Trophoblast cell (in vitro differentiated cells and primary cell): ENCODE measurements around the gene PREX1.
A peak's percentile ranks its signal among the peaks of the same experiment; 100 is the strongest.

ENCODE experiments used
- DNase-seq, 2 donors: peaks; one replicate each; pipeline ENCODE4 v3.0.0-alpha.2; 2016
- H2AFZ ChIP-seq: 2 replicates; pipeline ENCODE4 v1.6.1; 2013; ENCODE audit warnings: low read length, moderate library complexity, mild to moderate bottlenecking; ENCODE audit not compliant: insufficient read depth, poor library complexity
- H2AK5ac ChIP-seq: 2 replicates; pipeline ENCODE4 v1.6.1; 2013; ENCODE audit warnings: mild to moderate bottlenecking, low read length
- H2BK120ac ChIP-seq: 2 replicates; pipeline ENCODE4 v1.6.1; 2013; ENCODE audit warnings: low read length, mild to moderate bottlenecking, moderate library complexity; ENCODE audit not compliant: insufficient read depth, poor library complexity
- H2BK12ac ChIP-seq: 2 replicates; pipeline ENCODE4 v1.6.1; 2013; ENCODE audit warnings: mild to moderate bottlenecking, low read length, moderate library complexity
- H2BK5ac ChIP-seq: 2 replicates; pipeline ENCODE4 v1.6.1; 2013; ENCODE audit warnings: low read length, low read depth, moderate library complexity, mild to moderate bottlenecking; ENCODE audit not compliant: poor library complexity
- H3K14ac ChIP-seq: 2 replicates; pipeline ENCODE4 v1.6.1; 2013; ENCODE audit warnings: mild to moderate bottlenecking, low read length
- H3K18ac ChIP-seq: 2 replicates; pipeline ENCODE4 v1.6.1; 2013; ENCODE audit warnings: mild to moderate bottlenecking, low read length
- H3K23ac ChIP-seq: 2 replicates; pipeline ENCODE4 v1.6.1; 2013; ENCODE audit warnings: low read length
- H3K27ac ChIP-seq: 2 replicates; pipeline ENCODE4 v1.5.1; 2013; ENCODE audit warnings: low read depth, mild to moderate bottlenecking, inconsistent platforms, low read length, moderate library complexity
- H3K27me3 ChIP-seq: 2 replicates; pipeline ENCODE4 v1.6.1; 2013; ENCODE audit warnings: inconsistent platforms, mild to moderate bottlenecking, low read length, moderate library complexity; ENCODE audit not compliant: insufficient read depth
- H3K36me3 ChIP-seq, 2 experiments: 1 replicate in 1 of 2; 2 replicates in 1 of 2; pipeline ENCODE4 v1.6.1; 2013; ENCODE audit warnings: low read length in 2 of 2, mild to moderate bottlenecking in 2 of 2, moderate library complexity in 1 of 2; ENCODE audit not compliant: insufficient read depth in 2 of 2, control insufficient read depth in 1 of 2
- H3K4ac ChIP-seq: 2 replicates; pipeline ENCODE4 v1.6.1; 2013; ENCODE audit warnings: low read depth, mild to moderate bottlenecking, low read length, moderate library complexity
- H3K4me1 ChIP-seq, 2 experiments: 1 replicate in 1 of 2; 2 replicates in 1 of 2; pipeline ENCODE4 v1.6.1; 2013; ENCODE audit warnings: low read length in 2 of 2, mild to moderate bottlenecking in 2 of 2, moderate library complexity in 1 of 2; ENCODE audit not compliant: insufficient read depth in 2 of 2, control insufficient read depth in 1 of 2
- H3K4me2 ChIP-seq: 2 replicates; pipeline ENCODE4 v1.6.1; 2013; ENCODE audit warnings: inconsistent platforms, mild to moderate bottlenecking, low read length, moderate library complexity
- H3K4me3 ChIP-seq: 2 replicates; pipeline ENCODE4 v1.5.1; 2013; ENCODE audit warnings: mild to moderate bottlenecking, low read depth, low read length, inconsistent platforms
- H3K79me1 ChIP-seq: one replicate; pipeline ENCODE4 v1.6.1; 2013; ENCODE audit warnings: low read length
- H3K79me2 ChIP-seq: 2 replicates; pipeline ENCODE4 v1.6.1; 2013; ENCODE audit warnings: low read length, mild to moderate bottlenecking; ENCODE audit not compliant: control insufficient read depth, insufficient read depth, poor library complexity
- H3K9ac ChIP-seq: 2 replicates; pipeline ENCODE4 v1.6.1; 2013; ENCODE audit warnings: mild to moderate bottlenecking, low read length
- H3K9me3 ChIP-seq: 2 replicates; pipeline ENCODE4 v1.6.1; 2013; ENCODE audit warnings: low read depth, mild to moderate bottlenecking, control low read depth, inconsistent platforms, low read length; ENCODE audit not compliant: insufficient read depth
- H4K12ac ChIP-seq: 2 replicates; pipeline ENCODE4 v1.6.1; 2013; ENCODE audit warnings: low read depth, mild to moderate bottlenecking, low read length, moderate library complexity
- H4K8ac ChIP-seq: 2 replicates; pipeline ENCODE4 v1.6.1; 2013; ENCODE audit warnings: low read depth, mild to moderate bottlenecking, low read length, moderate library complexity
- H4K91ac ChIP-seq: one replicate; pipeline ENCODE4 v1.6.1; 2013; ENCODE audit warnings: low read depth, mild to moderate bottlenecking, low read length, moderate library complexity
- WGBS: extraction: QIAGEN DNeasy Blood & Tissue Kit; methylation state at CpG from one replicate; pipeline ENCODE4 v1.1.7; 2013; ENCODE audit warnings: missing lambda C conversion rate; ENCODE audit not compliant: insufficient read length, insufficient coverage; ENCODE audit errors: extremely low coverage; 5-methylcytosine and 5-hydroxymethylcytosine counted together

The PREX1 gene

GRCh38 chr20:48665785-48666184 is 162.0 kb downstream of the PREX1 start:
- no peak overlapping the region for H3K9ac ChIP-seq
- no peak overlapping the region for H4K8ac ChIP-seq
- no peaks in the 10 kb centered on the region for H3K79me2 ChIP-seq
- no peaks in the 10 kb centered on the region for H3K4me1 ChIP-seq
- H4K12ac ChIP-seq = no peak overlapping the region
- no peaks in the 10 kb centered on the region for H3K79me1 ChIP-seq
- no peak overlapping the region for H3K4ac ChIP-seq
- no peak overlapping the region for H2AK5ac ChIP-seq
- no peak overlapping the region for H3K23ac ChIP-seq
- no peak overlapping the region for H3K18ac ChIP-seq
- no CpG with 5 or more reads among the region's 8 CpGs for WGBS
- H3K4me2 ChIP-seq = no peak overlapping the region
- H2BK5ac ChIP-seq = no peak overlapping the region
- H3K36me3 ChIP-seq = no peaks in the 10 kb centered on the region
- no peak for DNase-seq
- H2AFZ ChIP-seq = no peak overlapping the region
- H2BK120ac ChIP-seq = no peak overlapping the region
- no peak overlapping the region for H4K91ac ChIP-seq
- H3K27me3 ChIP-seq = no peaks in the 10 kb centered on the region
- H3K4me3 ChIP-seq = no peak overlapping the region
- no peak overlapping the region for H3K14ac ChIP-seq
- no peaks in the 10 kb centered on the region for H3K9me3 ChIP-seq
- H2BK12ac ChIP-seq = no peak overlapping the region
- H3K27ac ChIP-seq = no peak overlapping the region

- Histone ChIP-seq H4K91ac (no peak overlapping the region), H3K79me2 (no peaks in the 10 kb centered on the region), H2AFZ (no peak overlapping the region), H4K8ac (no peak overlapping the region), H4K12ac (no peak overlapping the region), H3K4me3 (no peak overlapping the region), H3K23ac (no peak overlapping the region), H3K14ac (no peak overlapping the region), H2BK12ac (no peak overlapping the region), H3K4me1 (no peaks in the 10 kb centered on the region), H3K36me3 (no peaks in the 10 kb centered on the region), H3K4ac (no peak overlapping the region), H3K9me3 (no peaks in the 10 kb centered on the region), H3K9ac (no peak overlapping the region), H3K27me3 (no peaks in the 10 kb centered on the region), H3K4me2 (no peak overlapping the region), H2AK5ac (no peak overlapping the region), H3K79me1 (no peaks in the 10 kb centered on the region), H2BK5ac (no peak overlapping the region), H3K27ac (no peak overlapping the region), H2BK120ac (no peak overlapping the region), H3K18ac (no peak overlapping the region)
- DNase-seq = peak in 1 of 2 donors; percentile 23
- WGBS = no CpG with 5 or more reads among the region's 6 CpGs
Observed at GRCh38 chr20:48662711-48663110, 165.1 kb downstream of the PREX1 start.

GRCh38 chr20:48661575-48662455 is 166.0 kb downstream of the PREX1 start:
- H4K12ac ChIP-seq = no peak overlapping the region
- H2BK120ac ChIP-seq = no peak overlapping the region
- H2AFZ ChIP-seq = no peak overlapping the region
- H3K4me1 ChIP-seq = no peaks in the 10 kb centered on the region
- no peak overlapping the region for H3K4me2 ChIP-seq
- H3K23ac ChIP-seq = no peak overlapping the region
- H3K4me3 ChIP-seq = no peak overlapping the region
- no peak overlapping the region for H4K8ac ChIP-seq
- no peak overlapping the region for H3K9ac ChIP-seq
- no peaks in the 10 kb centered on the region for H3K9me3 ChIP-seq
- no peaks in the 10 kb centered on the region for H3K27me3 ChIP-seq
- H2AK5ac ChIP-seq = no peak overlapping the region
- no peaks in the 10 kb centered on the region for H3K79me1 ChIP-seq
- peak overlapping the region; percentile 19 for H4K91ac ChIP-seq
- peak; percentile 40 to 60 for DNase-seq
- H3K36me3 ChIP-seq = no peaks in the 10 kb centered on the region
- H2BK12ac ChIP-seq = no peak overlapping the region
- H3K18ac ChIP-seq = no peak overlapping the region
- H3K79me2 ChIP-seq = no peaks in the 10 kb centered on the region
- H3K14ac ChIP-seq = no peak overlapping the region
- no CpG with 5 or more reads among the region's 14 CpGs for WGBS
- no peak overlapping the region for H3K27ac ChIP-seq
- H3K4ac ChIP-seq = no peak overlapping the region
- H2BK5ac ChIP-seq = no peak overlapping the region

- H3K79me2 ChIP-seq = no peaks in the 10 kb centered on the region
- no peaks in the 10 kb centered on the region for H3K4me1 ChIP-seq
- H3K9me3 ChIP-seq = no peaks in the 10 kb centered on the region
- no peak overlapping the region for H2AK5ac ChIP-seq
- DNase-seq = no peak
- no peak overlapping the region for H3K4ac ChIP-seq
- no peak overlapping the region for H3K4me3 ChIP-seq
- H3K36me3 ChIP-seq = no peaks in the 10 kb centered on the region
- no peak overlapping the region for H2BK12ac ChIP-seq
- H4K8ac ChIP-seq = no peak overlapping the region
- no peak overlapping the region for H2BK5ac ChIP-seq
- no peak overlapping the region for H4K12ac ChIP-seq
- no peak overlapping the region for H4K91ac ChIP-seq
- no peak overlapping the region for H3K18ac ChIP-seq
- no peaks in the 10 kb centered on the region for H3K27me3 ChIP-seq
- no peak overlapping the region for H3K27ac ChIP-seq
- no peak overlapping the region for H3K4me2 ChIP-seq
- H3K79me1 ChIP-seq = no peaks in the 10 kb centered on the region
- no peak overlapping the region for H3K9ac ChIP-seq
- H3K14ac ChIP-seq = no peak overlapping the region
- no peak overlapping the region for H2BK120ac ChIP-seq
- H3K23ac ChIP-seq = no peak overlapping the region
- H2AFZ ChIP-seq = no peak overlapping the region
- WGBS = no CpG with 5 or more reads among the region's 9 CpGs
Observed at GRCh38 chr20:48660788-48661187, 167.0 kb downstream of the PREX1 start.
